Measurements from ENCODE around the gene JPT2.

JPT2 gene

DNA sequence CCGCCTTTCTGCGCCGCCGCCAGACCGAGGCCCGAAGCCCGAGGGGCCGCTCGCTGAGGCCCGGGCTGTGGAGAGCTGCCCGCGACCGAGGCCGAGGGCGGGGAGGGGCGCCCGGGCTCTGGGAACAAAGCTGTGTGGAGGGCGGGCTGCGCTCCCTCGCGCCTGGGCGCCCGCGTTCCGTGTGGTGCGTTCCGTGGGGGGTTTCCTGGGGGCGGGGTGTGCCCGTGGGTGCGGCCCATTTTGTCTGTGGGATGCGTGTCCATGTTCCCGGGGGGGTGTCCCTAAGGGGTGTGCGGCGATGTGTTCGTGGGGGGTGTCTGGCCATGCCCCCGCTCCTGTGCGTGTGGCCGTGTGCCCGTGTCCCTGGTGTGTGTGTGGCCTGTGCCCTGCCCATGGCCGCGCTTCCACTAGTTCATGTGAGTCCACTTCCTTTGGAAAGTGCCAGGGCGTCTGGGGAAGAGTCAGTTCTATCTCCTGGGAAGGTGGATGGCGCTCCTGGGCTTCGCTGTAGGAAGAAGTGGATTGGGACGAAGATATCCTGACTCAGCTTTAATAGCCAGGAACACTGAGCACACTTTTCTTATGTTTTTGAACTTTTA lies 520 bp downstream of the JPT2 start (continued):
- TF ChIP-seq ZNF366 (tag by site-specific recombination; conservative IDR thresholded peaks at IDR 0.05) (no peak), ZXDB (tag by site-specific recombination; IDR thresholded peaks at IDR 0.05) (no peak), ZNF202 (tag by site-specific recombination; IDR thresholded peaks at IDR 0.05; ENCODE audit: borderline replicate concordance) (no peak), FEZF1 (tag by site-specific recombination; IDR thresholded peaks at IDR 0.05) (no peak), SP2 (tag by site-specific recombination; IDR thresholded peaks at IDR 0.05) (peak; percentile 37), MEIS1 (CRISPR knock-in tag; IDR thresholded peaks at IDR 0.05; ENCODE audit: borderline replicate concordance) (no peak), ZFP69B (tag by site-specific recombination; IDR thresholded peaks at IDR 0.05) (no peak), ZNF629 (tag by site-specific recombination; IDR thresholded peaks at IDR 0.05) (no peak), GLIS2 (tag by site-specific recombination; IDR thresholded peaks at IDR 0.05) (peak; percentile 98), BCL11A (tag by site-specific recombination; IDR thresholded peaks at IDR 0.05; ENCODE audit: low read depth) (no peak), ZNF324 (tag by site-specific recombination; IDR thresholded peaks at IDR 0.05) (no peak), HOXD13 (CRISPR knock-in tag; IDR thresholded peaks at IDR 0.05; ENCODE audit: borderline replicate concordance) (no peak), ZNF302 (tag by site-specific recombination; IDR thresholded peaks at IDR 0.05; ENCODE audit: low read depth) (no peak), ZFHX2 (tag by site-specific recombination; conservative IDR thresholded peaks at IDR 0.05) (peak; percentile 83)
- TF ChIP-seq, protein P1, sequence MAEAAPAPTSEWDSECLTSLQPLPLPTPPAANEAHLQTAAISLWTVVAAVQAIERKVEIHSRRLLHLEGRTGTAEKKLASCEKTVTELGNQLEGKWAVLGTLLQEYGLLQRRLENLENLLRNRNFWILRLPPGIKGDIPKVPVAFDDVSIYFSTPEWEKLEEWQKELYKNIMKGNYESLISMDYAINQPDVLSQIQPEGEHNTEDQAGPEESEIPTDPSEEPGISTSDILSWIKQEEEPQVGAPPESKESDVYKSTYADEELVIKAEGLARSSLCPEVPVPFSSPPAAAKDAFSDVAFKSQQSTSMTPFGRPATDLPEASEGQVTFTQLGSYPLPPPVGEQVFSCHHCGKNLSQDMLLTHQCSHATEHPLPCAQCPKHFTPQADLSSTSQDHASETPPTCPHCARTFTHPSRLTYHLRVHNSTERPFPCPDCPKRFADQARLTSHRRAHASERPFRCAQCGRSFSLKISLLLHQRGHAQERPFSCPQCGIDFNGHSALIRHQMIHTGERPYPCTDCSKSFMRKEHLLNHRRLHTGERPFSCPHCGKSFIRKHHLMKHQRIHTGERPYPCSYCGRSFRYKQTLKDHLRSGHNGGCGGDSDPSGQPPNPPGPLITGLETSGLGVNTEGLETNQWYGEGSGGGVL (tag by site-specific recombination; IDR thresholded peaks at IDR 0.05) = 0 out of 2 replicates have a peak, but pooled peaks have one; percentile 24
- TF ChIP-seq, protein P2, sequence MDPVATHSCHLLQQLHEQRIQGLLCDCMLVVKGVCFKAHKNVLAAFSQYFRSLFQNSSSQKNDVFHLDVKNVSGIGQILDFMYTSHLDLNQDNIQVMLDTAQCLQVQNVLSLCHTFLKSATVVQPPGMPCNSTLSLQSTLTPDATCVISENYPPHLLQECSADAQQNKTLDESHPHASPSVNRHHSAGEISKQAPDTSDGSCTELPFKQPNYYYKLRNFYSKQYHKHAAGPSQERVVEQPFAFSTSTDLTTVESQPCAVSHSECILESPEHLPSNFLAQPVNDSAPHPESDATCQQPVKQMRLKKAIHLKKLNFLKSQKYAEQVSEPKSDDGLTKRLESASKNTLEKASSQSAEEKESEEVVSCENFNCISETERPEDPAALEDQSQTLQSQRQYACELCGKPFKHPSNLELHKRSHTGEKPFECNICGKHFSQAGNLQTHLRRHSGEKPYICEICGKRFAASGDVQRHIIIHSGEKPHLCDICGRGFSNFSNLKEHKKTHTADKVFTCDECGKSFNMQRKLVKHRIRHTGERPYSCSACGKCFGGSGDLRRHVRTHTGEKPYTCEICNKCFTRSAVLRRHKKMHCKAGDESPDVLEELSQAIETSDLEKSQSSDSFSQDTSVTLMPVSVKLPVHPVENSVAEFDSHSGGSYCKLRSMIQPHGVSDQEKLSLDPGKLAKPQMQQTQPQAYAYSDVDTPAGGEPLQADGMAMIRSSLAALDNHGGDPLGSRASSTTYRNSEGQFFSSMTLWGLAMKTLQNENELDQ (tag by site-specific recombination; IDR thresholded peaks at IDR 0.05; ENCODE audit: low read depth) = no peak
- TF ChIP-seq, protein P3, sequence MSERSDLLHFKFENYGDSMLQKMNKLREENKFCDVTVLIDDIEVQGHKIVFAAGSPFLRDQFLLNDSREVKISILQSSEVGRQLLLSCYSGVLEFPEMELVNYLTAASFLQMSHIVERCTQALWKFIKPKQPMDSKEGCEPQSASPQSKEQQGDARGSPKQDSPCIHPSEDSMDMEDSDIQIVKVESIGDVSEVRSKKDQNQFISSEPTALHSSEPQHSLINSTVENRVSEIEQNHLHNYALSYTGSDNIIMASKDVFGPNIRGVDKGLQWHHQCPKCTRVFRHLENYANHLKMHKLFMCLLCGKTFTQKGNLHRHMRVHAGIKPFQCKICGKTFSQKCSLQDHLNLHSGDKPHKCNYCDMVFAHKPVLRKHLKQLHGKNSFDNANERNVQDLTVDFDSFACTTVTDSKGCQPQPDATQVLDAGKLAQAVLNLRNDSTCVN (tag by site-specific recombination; optimal IDR thresholded peaks at IDR 0.05) = peak; percentile 97
- TF ChIP-seq, protein P4, sequence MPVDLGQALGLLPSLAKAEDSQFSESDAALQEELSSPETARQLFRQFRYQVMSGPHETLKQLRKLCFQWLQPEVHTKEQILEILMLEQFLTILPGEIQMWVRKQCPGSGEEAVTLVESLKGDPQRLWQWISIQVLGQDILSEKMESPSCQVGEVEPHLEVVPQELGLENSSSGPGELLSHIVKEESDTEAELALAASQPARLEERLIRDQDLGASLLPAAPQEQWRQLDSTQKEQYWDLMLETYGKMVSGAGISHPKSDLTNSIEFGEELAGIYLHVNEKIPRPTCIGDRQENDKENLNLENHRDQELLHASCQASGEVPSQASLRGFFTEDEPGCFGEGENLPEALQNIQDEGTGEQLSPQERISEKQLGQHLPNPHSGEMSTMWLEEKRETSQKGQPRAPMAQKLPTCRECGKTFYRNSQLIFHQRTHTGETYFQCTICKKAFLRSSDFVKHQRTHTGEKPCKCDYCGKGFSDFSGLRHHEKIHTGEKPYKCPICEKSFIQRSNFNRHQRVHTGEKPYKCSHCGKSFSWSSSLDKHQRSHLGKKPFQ (tag by site-specific recombination; IDR thresholded peaks at IDR 0.05) = 0 out of 2 replicates have a peak, but pooled peaks have one; percentile 36
- TF ChIP-seq, protein P5, sequence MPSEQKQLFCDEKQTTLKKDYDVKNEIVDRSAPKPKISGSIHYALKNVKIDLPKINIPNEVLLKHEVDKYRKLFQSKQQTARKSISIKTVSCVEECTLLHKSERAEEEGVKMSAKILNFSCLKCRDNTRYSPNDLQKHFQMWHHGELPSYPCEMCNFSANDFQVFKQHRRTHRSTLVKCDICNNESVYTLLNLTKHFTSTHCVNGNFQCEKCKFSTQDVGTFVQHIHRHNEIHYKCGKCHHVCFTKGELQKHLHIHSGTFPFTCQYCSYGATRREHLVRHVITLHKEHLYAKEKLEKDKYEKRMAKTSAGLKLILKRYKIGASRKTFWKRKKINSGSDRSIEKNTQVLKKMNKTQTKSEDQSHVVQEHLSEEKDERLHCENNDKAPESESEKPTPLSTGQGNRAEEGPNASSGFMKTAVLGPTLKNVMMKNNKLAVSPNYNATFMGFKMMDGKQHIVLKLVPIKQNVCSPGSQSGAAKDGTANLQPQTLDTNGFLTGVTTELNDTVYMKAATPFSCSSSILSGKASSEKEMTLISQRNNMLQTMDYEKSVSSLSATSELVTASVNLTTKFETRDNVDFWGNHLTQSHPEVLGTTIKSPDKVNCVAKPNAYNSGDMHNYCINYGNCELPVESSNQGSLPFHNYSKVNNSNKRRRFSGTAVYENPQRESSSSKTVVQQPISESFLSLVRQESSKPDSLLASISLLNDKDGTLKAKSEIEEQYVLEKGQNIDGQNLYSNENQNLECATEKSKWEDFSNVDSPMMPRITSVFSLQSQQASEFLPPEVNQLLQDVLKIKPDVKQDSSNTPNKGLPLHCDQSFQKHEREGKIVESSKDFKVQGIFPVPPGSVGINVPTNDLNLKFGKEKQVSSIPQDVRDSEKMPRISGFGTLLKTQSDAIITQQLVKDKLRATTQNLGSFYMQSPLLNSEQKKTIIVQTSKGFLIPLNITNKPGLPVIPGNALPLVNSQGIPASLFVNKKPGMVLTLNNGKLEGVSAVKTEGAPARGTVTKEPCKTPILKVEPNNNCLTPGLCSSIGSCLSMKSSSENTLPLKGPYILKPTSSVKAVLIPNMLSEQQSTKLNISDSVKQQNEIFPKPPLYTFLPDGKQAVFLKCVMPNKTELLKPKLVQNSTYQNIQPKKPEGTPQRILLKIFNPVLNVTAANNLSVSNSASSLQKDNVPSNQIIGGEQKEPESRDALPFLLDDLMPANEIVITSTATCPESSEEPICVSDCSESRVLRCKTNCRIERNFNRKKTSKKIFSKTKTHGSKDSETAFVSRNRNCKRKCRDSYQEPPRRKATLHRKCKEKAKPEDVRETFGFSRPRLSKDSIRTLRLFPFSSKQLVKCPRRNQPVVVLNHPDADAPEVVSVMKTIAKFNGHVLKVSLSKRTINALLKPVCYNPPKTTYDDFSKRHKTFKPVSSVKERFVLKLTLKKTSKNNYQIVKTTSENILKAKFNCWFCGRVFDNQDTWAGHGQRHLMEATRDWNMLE (tag by site-specific recombination; conservative IDR thresholded peaks at IDR 0.05; ENCODE audit: low read depth) = no peak
- TF ChIP-seq, protein P6, sequence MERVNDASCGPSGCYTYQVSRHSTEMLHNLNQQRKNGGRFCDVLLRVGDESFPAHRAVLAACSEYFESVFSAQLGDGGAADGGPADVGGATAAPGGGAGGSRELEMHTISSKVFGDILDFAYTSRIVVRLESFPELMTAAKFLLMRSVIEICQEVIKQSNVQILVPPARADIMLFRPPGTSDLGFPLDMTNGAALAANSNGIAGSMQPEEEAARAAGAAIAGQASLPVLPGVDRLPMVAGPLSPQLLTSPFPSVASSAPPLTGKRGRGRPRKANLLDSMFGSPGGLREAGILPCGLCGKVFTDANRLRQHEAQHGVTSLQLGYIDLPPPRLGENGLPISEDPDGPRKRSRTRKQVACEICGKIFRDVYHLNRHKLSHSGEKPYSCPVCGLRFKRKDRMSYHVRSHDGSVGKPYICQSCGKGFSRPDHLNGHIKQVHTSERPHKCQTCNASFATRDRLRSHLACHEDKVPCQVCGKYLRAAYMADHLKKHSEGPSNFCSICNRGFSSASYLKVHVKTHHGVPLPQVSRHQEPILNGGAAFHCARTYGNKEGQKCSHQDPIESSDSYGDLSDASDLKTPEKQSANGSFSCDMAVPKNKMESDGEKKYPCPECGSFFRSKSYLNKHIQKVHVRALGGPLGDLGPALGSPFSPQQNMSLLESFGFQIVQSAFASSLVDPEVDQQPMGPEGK (tag by site-specific recombination; IDR thresholded peaks at IDR 0.05) = peak; percentile 90
